Smooth muscle cell of the brain vasculature (primary cell): ENCODE results near the gene FAM221B.
A peak's percentile ranks its signal among the peaks of the same experiment; 100 is the strongest.

Source experiments
- DNase-seq: peaks from one replicate; pipeline ENCODE4 v3.0.0-alpha.2; 2012; ENCODE audit warnings: low read depth, low spot score

Gene FAM221B

DNA sequence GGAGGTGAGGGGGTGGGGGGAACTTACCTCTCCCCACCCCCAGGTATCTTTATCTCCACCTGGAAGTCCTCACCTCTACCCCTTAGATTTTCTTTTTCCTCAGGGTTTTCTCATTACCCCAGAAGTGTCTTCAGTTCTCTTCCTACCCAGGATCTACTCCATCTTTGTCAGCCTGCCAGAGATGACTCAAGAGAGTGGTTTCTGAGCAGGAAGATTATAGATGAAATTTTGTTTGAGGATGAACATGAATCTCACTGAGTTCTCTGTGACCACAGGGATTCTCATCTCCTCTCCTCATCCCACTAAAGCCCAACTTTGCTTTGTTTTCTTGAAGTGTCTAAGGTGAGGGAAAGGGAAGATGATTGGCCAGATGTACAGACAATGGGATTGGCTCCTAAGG lies 8.5 kb downstream of the FAM221B start:
- no peak for DNase-seq

DNA sequence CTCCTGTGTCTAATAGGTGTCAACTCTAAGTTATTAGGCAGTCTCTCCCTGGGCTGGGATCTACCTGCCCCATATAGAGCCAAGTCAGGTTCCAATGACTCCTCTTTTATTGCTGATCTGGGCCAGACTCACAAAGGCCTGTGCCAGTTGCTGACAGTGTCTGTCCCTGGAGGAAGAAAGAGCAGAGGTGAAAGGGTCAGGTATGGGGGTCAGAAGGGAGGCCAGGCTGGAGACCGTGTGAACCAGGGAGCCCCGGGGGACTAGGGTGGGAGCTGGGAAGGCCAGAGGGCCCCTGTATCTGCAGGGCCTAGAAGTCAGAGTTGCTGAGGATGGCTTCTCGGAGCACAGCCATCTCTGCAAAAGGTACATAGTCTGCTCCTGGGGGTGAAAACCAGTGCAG lies 10.2 kb downstream of the FAM221B start:
- no peak for DNase-seq

DNA sequence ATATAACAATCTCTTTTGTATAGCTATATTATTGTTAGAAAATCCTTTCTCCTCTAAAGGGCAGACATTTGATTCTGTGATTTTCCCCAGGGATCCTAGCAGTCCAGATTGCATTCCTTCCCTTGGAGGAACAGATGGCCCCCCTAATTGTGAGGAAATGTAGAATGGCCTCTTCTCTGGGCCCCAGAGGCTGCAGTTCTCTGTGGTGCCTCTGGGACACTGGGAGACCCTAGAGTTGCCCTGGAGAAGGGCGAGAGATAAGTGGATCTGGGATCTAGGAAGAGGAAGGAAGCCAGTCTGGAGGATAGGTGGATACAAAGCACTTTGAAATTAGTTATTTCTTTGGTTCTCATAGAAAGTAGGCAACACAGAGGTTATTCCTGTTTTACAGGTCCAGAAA lies 11.8 kb downstream of the FAM221B start:
- DNase-seq = no peak

DNA sequence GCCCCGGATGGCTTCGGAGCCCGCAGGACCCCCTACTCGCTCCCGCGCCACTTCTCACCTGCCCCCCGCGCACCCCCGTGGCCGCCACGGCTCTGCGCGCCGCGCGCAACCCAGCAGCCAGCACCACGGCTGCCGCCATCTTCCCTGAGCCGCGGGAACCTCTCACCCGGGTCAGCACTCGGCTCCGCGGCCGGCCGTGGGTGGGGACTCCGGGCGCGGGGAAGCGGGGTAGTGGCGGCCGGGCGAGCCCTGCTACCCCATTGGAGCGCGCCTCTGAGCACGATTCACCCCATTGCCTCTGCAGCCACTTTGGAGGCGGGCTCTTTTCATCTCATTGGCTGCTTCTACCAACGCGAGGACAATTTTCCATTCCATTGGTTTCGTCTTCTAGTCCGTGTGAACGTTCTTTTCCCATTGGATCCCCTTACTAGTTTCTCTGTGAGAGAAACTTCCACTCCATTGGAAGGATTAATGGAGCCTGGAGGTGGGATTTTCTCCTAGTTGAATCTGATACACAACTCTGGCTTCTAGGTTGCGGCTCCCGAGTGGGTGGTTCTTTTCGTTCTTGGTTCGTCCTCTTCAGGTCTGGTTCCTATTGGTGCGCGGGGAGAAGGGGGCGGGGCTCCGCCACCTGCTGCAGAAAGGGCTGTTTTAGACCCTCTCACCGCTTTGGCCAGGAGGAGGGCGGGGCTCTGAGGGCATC lies 13.5 kb downstream of the FAM221B start, which contains the start of gene HINT2:
HINT2 (minus strand) TSS at position 202 of the 703 bp plus-strand sequence; CDS start at position 139, 63 bp downstream.
- peak; percentile 95 for DNase-seq

DNA sequence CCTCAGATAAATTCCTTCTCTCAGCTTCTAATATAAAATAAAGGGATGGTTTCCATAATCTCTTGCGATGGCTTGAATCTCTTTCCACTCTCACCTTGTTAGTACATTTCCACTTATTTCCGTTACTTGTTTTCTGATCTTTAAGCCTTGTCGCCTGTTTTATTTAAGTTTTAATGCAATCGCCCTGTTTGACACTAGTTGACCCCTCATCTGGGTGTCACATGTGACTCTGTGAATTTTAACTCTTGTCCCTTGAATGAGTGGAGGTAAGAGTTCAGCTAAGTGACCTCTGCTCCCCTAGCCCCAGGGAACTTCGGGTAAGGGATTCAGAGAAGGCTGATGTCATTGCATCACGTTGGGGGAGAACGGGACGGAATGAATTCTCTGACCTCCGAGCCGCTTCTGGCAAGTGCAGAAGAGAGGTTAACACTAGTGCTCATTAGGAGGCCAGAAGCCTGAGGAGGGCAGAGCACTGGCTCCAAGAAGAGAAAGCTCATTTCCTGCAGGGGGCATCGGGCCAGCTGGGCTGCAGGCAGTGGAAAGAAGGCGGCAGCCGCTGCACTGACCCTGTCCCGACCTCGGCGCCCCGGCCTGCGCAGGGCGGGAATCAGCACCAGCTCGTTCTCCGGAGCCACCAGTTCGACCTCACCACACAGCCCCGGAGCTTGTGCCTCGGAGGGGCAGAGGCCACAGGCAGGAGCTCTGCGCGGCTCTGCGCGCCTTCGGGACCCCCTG lies 14.3 kb downstream of the FAM221B start:
- no peak for DNase-seq

DNA sequence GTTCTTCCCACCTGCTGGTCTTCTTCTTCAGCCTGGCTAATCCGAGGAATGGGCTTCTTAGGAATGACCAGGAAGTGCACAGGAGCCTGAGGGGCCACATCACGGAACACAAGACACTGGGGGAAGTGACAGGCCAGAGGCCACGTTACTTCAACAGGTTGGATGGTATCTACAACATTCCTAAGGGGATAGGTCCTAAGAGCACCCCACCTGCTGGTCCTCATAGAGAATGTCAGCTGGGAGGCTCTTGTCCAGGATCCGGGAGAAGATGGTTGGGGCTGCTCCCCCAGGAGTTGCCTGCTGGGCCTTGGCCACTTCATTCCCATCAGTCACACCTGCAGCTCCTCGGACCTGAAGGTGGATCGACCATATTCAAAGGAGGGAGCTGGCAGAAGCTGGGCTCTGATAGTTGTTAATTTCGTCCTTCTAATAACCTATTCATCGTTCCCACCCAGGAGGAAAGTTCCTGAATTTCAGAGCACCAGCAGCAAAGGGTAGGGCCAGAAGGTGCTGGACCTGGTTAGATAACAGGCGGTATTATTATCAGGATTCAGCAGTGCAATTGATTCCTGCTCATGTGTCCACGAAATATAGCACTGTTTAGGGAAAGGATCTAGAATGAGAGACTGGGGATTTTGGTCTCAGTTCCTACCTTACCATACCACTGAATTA lies 15.0 kb downstream of the FAM221B start:
- no peak for DNase-seq

DNA sequence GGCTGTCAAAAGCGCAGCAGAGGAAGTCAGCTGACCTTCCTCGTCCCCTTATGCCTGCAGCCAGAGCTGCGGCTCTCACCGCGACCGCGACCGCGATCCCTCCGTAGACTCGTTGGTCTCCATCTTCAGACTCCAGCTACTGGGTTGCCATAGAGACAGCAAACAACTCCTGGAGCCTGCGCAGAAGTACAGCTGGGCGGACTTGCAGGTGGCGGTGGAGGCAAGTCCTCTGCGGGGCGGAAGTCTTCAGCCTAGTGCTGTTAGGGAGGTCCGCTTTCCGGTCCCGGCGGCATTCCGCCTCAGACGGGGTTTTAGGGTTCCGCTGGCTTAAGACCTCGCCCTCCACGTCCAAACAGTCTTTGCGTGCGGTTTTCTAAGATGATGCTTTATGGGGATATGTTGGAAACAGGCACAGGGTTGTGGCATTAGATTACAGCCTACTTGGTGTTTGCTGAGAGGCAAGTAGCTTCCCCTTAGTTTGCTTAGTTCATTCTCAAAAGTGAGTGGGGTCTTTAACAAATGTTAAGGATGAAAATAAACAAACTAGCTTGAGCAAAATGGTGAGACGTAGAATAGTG lies 16.4 kb downstream of the FAM221B start, which contains the start of gene SPAG8:
SPAG8 (minus strand) TSS at position 238 of the 578 bp plus-strand sequence; CDS start at position 123, 115 bp downstream.
- peak; percentile 82 for DNase-seq

GRCh38 chr9:35811381-35812024 lies 17.0 kb downstream of the FAM221B start:
- no peak for DNase-seq

DNA sequence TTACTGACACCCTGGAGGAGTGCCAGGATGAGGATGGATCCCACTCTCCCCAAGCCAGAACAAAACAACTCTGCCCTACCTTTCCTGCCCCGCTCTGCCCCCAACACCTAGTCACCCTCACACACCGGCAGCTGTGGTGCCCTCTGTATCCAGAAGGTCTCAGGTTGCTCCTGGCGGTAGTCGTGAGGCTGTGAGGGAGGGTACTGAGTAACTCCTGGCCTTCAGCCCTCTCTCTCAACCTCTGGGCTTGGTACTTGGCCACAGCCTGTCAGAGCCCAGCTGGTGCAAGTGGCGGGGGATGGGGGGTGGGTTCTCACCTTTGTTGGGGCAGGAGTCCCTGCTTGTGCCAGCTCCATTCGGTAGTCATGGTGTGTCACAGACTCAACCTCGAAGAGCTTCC lies 18.4 kb downstream of the FAM221B start:
- no peak for DNase-seq

DNA sequence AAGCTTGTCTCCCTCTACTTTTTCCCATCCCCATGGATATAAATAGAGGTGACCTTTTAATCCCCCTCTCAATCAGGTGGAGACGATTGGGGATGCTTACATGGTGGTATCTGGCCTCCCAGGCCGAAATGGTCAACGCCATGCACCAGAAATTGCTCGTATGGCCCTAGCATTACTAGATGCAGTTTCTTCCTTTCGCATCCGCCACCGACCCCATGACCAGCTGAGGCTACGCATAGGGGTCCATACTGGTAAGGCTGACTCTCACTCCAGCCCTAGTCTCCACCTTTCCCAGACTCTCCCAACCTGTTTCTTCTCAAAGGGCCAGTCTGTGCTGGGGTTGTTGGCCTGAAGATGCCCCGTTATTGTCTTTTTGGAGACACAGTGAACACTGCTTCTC lies 20.1 kb downstream of the FAM221B start:
- DNase-seq = no peak

DNA sequence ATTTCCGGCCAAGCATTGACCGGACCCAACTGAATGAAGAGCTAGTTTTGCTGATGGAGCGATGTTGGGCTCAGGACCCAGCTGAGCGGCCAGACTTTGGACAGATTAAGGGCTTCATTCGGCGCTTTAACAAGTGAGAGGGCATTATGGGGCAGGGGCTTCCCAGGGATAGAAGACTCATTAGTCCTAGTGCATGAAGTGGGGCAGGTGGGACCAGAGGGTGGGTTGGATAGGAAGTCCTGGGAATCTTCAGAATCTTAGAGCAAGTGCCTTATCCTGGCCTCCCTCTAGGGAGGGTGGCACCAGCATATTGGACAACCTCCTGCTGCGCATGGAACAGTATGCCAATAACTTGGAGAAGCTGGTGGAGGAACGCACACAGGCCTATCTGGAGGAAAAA lies 22.4 kb downstream of the FAM221B start:
- DNase-seq = no peak

- DNase-seq = no peak
These were observed 27.0 kb downstream of the FAM221B start for GRCh38 chr9:35801328-35802128.

DNA sequence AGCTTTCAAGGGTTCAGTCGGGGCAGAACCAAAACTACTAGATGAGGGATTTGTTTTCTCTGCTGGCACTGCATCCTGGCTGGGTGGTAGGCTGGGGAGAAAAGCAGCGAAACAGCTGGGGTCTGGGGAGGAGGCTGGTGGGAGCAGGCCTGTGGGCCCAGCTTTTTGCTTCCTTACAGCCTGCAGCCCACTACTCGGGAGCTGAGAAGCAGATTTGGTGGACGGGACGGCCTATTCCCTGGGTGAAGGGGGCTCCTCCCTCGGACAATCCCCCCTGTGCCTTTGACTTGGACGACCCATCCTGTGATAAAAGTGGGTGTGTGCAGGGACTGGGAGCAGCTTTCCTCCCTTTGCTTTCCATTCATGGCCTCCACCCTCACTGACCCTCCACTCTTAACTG lies 28.0 kb downstream of the FAM221B start:
- DNase-seq = no peak

DNA sequence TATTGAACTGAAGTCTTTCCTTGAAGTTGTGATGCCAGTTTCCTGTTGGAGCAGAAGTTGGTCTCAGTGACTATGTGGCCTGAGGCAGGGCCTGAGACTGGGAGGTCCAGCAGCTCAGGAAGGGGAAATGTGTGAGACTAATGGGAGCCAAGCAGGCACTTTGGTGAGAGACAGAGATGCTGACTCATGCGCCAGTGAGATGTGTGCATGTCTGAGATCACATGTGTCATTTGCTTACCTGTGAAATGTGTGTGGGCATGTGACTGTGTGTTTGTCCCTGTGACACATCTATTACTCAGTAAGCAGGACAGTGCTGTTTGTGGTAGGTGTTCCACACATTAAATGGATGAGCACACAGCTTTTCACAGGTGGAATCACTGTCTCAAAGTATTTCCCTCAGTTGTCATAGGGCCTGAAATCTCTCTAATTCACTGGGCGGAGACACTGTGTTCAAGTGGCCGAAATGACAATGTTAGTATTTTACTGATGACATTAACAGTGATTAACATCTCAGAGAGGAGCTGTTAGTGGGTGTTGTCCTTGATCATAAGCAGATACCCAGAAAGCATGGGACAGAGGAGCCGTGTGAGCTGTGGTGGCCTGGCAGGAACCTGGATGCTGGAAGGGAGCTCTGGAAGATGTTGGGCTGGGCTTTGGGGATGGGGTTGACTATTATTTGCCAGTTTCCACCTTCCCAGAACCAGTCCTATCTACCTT lies 29.7 kb downstream of the FAM221B start:
- DNase-seq = no peak

DNA sequence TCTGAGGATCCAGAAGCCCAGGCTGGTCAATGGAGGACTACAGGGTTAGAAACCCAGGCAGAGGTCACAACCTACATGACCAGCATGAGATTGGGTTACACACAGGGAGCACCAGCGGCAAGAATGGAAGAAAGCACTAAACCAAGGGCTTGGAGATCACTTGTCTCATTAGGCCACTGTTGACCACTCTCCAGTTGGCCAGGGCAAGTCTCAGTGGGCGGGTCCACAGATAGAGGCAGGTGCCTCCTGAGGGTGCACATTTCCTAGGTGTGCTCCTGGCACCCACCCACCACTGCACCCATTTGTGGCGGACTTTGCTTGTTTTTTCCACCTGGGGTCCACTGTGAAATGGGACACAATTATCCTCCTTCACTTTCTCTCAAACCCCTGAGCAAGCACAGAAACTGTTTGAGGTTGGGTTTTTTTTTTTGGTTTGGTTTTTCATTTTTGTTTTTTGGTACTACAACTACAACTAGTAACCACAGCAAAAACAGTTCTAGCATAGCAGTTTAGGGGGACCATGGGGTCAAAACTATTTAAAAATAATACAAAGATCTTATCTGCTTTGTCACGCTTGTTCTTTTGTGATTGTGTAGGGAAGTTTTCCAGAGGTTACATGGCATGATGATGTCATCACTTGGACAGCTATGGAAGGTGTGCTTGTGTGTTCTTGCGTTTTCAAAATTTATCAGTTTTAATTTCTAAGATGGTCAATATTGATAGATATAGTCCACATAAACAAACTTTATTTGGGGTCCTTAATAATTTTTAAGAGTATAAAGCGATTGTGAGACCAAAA lies 31.0 kb downstream of the FAM221B start:
- DNase-seq = no peak

- DNase-seq = no peak
These were observed 32.8 kb downstream of the FAM221B start for GRCh38 chr9:35795695-35796094.

DNA sequence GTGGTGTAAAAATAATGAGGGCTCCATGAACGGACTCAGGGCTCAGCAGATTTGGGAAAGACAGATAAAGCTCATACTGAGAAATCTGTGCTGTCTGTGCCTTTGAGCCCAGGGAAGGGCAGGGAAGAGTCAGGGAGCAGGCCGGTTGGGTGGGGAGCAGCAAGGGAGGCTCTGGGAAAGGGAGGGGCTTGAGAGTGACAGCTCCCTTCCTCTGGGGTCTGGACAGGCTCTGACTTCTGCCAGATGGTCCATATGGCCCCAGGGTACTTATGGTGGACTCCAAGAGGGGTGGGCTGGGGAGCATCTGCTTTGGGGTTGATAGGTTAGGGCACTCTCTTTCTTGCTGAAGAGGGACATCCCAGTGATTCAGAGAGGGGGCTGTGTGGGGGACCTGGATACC lies 35.1 kb downstream of the FAM221B start:
- no peak for DNase-seq

DNA sequence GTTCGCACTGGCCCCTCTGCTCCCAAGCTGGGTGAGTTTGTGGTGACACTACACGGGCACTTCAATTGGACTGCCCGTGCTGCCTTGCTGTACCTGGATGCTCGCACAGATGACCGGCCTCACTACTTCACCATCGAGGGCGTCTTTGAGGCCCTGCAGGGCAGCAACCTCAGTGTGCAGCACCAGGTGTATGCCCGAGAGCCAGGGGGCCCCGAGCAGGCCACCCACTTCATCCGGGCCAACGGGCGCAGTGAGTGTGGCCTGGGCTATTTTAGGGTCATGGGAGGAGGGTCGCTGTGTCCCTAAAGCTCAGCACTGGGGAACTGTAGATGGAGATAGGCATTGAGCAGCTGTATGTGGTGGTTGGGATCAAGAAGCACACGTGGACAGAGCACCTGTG lies 35.7 kb downstream of the FAM221B start:
- no peak for DNase-seq
